Suprapubic skin (tissue), 4 donors: ENCODE data around the gene TSPOAP1. TPM values are rescaled to one million over a fixed set of nuclear protein-coding genes. Genes with fewer than 3 reads are reported as not detected.

Source experiments
- DNase-seq, 2 donors: peaks; one replicate each; pipeline ENCODE4 v3.0.0-alpha.2; 2019; ENCODE audit warnings: low spot score in 2 of 2
- H3K27ac ChIP-seq: fragments of 200-600 bp; sonication (generic); one replicate; pipeline ENCODE4 v1.5.1; 2019
- H3K27me3 ChIP-seq: fragments of 200-600 bp; sonication (generic); one replicate; pipeline ENCODE4 v1.5.1; 2019
- H3K36me3 ChIP-seq: fragments of 200-600 bp; sonication (generic); one replicate; pipeline ENCODE4 v1.5.1; 2019
- H3K4me1 ChIP-seq: fragments of 200-600 bp; sonication (generic); one replicate; pipeline ENCODE4 v1.5.1; 2019
- H3K4me3 ChIP-seq: fragments of 200-600 bp; sonication (generic); one replicate; pipeline ENCODE4 v1.5.1; 2019; ENCODE audit warnings: mild to moderate bottlenecking
- H3K9me3 ChIP-seq: fragments of 200-600 bp; sonication (generic); one replicate; pipeline ENCODE4 v1.5.1; 2019
- CTCF ChIP-seq, 2 donors: fragments of 200-600 bp in 1 of 2; fragments of 450-650 bp in 1 of 2; sonication (generic) in 1 of 2; IDR thresholded peaks; one replicate each; pipeline ENCODE4 v1.5.1; 2016 to 2019; ENCODE audit warnings: antibody characterized with exemption in 2 of 2, mild to moderate bottlenecking in 1 of 2, moderate library complexity in 1 of 2
- EP300 ChIP-seq: sonication (generic); formaldehyde crosslinking; IDR thresholded peaks from one replicate; pipeline ENCODE4 v1.6.1; 2017; ENCODE audit warnings: antibody characterized with exemption
- POLR2A ChIP-seq, 2 donors: fragments of 450-650 bp; IDR thresholded peaks; one replicate each; pipeline ENCODE4 v1.6.1; 2017; ENCODE audit warnings: antibody characterized with exemption in 2 of 2, mild to moderate bottlenecking in 2 of 2, moderate library complexity in 2 of 2
- POLR2AphosphoS5 ChIP-seq, 3 donors: sonication (generic); formaldehyde crosslinking; IDR thresholded peaks; one replicate each; pipeline ENCODE4 v1.6.1; 2017; ENCODE audit warnings: antibody characterized with exemption in 3 of 3
- WGBS: methylation state at CpG from one replicate; pipeline ENCODE4 v1.1.5; 2018; 5-methylcytosine and 5-hydroxymethylcytosine counted together
- total RNA-seq, 4 donors: library from RNA; depleted of rRNA; stranded (reverse); fragments of >200 nt; gene quantifications; one replicate each; pipeline ENCODE4 v1.1.0, GENCODE V29; 2016

The TSPOAP1 gene
- total RNA-seq, 4 donors from 2014 or later: 6.8 to 26.9 (median 12.4) TPM

GRCh38 chr17:58280480-58281217 is 47.9 kb downstream of the TSPOAP1 start, which contains the start of gene MPO:
Gene MPO, minus strand, starts transcription at chr17:58280935. Its CDS starts 177 bp downstream, at chr17:58280758.
- 78% methylated on average over 4 of the region's 5 CpGs for WGBS
- Histone ChIP-seq H3K36me3 (no peaks in the 10 kb centered on the region), H3K4me1 (peaks cover 9% of the 10 kb centered on the region), H3K4me3 (no peak within 1 kb of the TSS), H3K27ac (no peak within 1 kb of the TSS), H3K9me3 (no peaks in the 10 kb centered on the region), H3K27me3 (peaks cover 54% of the 10 kb centered on the region)
- TF ChIP-seq POLR2AphosphoS5 (IDR thresholded peaks at IDR 0.05) (no peak), POLR2A (IDR thresholded peaks at IDR 0.05) (no peak), CTCF (IDR thresholded peaks at IDR 0.05) (no peak), EP300 (no peak)
- no peak for DNase-seq

GRCh38 chr17:58279736-58280479 is 48.7 kb downstream of the TSPOAP1 start:
- H3K9me3 ChIP-seq: no peaks in the 10 kb centered on the region
- peaks cover 9% of the 10 kb centered on the region for H3K4me1 ChIP-seq
- 80% methylated on average over 13 of the region's 16 CpGs for WGBS
- H3K27ac ChIP-seq: no peak overlapping the region
- peaks cover 52% of the 10 kb centered on the region for H3K27me3 ChIP-seq
- TF ChIP-seq EP300 (no peak), POLR2A (IDR thresholded peaks at IDR 0.05) (no peak), CTCF (IDR thresholded peaks at IDR 0.05) (no peak), POLR2AphosphoS5 (IDR thresholded peaks at IDR 0.05) (no peak)
- H3K4me3 ChIP-seq: no peak overlapping the region
- no peaks in the 10 kb centered on the region for H3K36me3 ChIP-seq
- DNase-seq: no peak

GRCh38 chr17:58279016-58279711 is 49.4 kb downstream of the TSPOAP1 start:
- DNase-seq: no peak
- Histone ChIP-seq H3K27ac (no peak overlapping the region), H3K4me3 (peak overlapping the region; percentile 19), H3K27me3 (peaks cover 44% of the 10 kb centered on the region), H3K4me1 (peaks cover 9% of the 10 kb centered on the region), H3K36me3 (no peaks in the 10 kb centered on the region), H3K9me3 (no peaks in the 10 kb centered on the region)
- no peak for TF ChIP-seq POLR2A (IDR thresholded peaks at IDR 0.05)
- no peak for TF ChIP-seq EP300
- no peak for TF ChIP-seq CTCF (IDR thresholded peaks at IDR 0.05)
- TF ChIP-seq POLR2AphosphoS5 (IDR thresholded peaks at IDR 0.05): no peak
- no CpG with 5 or more reads among the region's 60 CpGs for WGBS

GRCh38 chr17:58278661-58279015 is 50.0 kb downstream of the TSPOAP1 start:
- no peak for DNase-seq
- no peak for TF ChIP-seq EP300
- TF ChIP-seq POLR2AphosphoS5 (IDR thresholded peaks at IDR 0.05): no peak
- TF ChIP-seq CTCF (IDR thresholded peaks at IDR 0.05): no peak
- no peak for TF ChIP-seq POLR2A (IDR thresholded peaks at IDR 0.05)
- Histone ChIP-seq H3K36me3 (no peaks in the 10 kb centered on the region), H3K27me3 (peaks cover 44% of the 10 kb centered on the region), H3K27ac (no peak overlapping the region), H3K4me1 (peaks cover 9% of the 10 kb centered on the region), H3K4me3 (peak overlapping the region; percentile 19), H3K9me3 (no peaks in the 10 kb centered on the region)
- 20% methylated on average over 2 of the region's 5 CpGs for WGBS
